Epithelial cell of proximal tubule (primary cell): ENCODE measurements around the gene SCCPDH. TPM values are rescaled to one million over a fixed set of nuclear protein-coding genes. Genes with fewer than 3 reads are reported as not detected.

Experiments
- DNase-seq: peaks from one replicate; pipeline ENCODE4 v3.0.0-alpha.2; 2011; ENCODE audit warnings: low read depth
- H3K4me3 ChIP-seq: 2 replicates; pipeline ENCODE4 v1.5.1; 2011; ENCODE audit warnings: low read depth, mild to moderate bottlenecking, low read length
- CTCF ChIP-seq: conservative IDR thresholded peaks from 2 replicates; pipeline ENCODE4 v1.5.1; 2012; ENCODE audit warnings: low read depth, mild to moderate bottlenecking, low read length
- total RNA-seq: library from RNA; depleted of rRNA; stranded (reverse); fragments of >200 nt; gene quantifications from 2 replicates; pipeline ENCODE4 v1.2.3, GENCODE V29; 2015

Gene SCCPDH
- total RNA-seq, 1 donor from 2014 or later, result 40.8 TPM

- DNase-seq, result no peak
- no peak overlapping the region for H3K4me3 ChIP-seq
- TF ChIP-seq CTCF, result no peak
These were observed 72.9 kb downstream of the SCCPDH start for GRCh38 chr1:246797157-246797556.

- no peak for TF ChIP-seq CTCF
- DNase-seq, result peak; percentile 7
- H3K4me3 ChIP-seq, result no peak overlapping the region
These were observed 73.4 kb downstream of the SCCPDH start for GRCh38 chr1:246797597-246797996.

- no peak overlapping the region for H3K4me3 ChIP-seq
- no peak for TF ChIP-seq CTCF
- no peak for DNase-seq
These were observed 73.9 kb downstream of the SCCPDH start for GRCh38 chr1:246798107-246798506.

- H3K4me3 ChIP-seq, result no peak overlapping the region
- no peak for TF ChIP-seq CTCF
- DNase-seq, result no peak
These were observed 74.6 kb downstream of the SCCPDH start for GRCh38 chr1:246798606-246799496.

- no peak for TF ChIP-seq CTCF
- no peak overlapping the region for H3K4me3 ChIP-seq
- no peak for DNase-seq
These were observed 76.1 kb downstream of the SCCPDH start for GRCh38 chr1:246800356-246800755.

- H3K4me3 ChIP-seq, result no peak overlapping the region
- DNase-seq, result no peak
These were observed 76.5 kb downstream of the SCCPDH start for GRCh38 chr1:246800756-246801155.

More at GRCh38 chr1:246800756-246801155, 76.5 kb downstream of the SCCPDH start:
- TF ChIP-seq CTCF, result no peak
